Measurements from ENCODE around the gene TRIM65. TPM values are rescaled to one million over a fixed set of nuclear protein-coding genes. Genes with fewer than 3 reads are reported as not detected.
A peak's percentile ranks its signal among the peaks of the same experiment; 100 is the strongest.

TRIM65 gene
- total and polyA plus RNA-seq, 2 of the 13 experiments (the other 11 are each of a cell fraction or from before 2014, with no cell fraction given), result 10.3 to 22.4 TPM

GRCh38 chr17:75877752-75878173 is 19.0 kb downstream of the TRIM65 start (continued):
- TF ChIP-seq ZNF407 (CRISPR knock-in tag; IDR thresholded peaks at IDR 0.05; ENCODE audit: not compliant biosample characterization) (peak; percentile 78), ZNF609 (CRISPR knock-in tag; IDR thresholded peaks at IDR 0.05; ENCODE audit: borderline replicate concordance) (0 out of 2 replicates have a peak, but pooled peaks have one; percentile 25), ZBED4 (CRISPR knock-in tag; IDR thresholded peaks at IDR 0.05; ENCODE audit: borderline replicate concordance) (peak; percentile 70; the same call in 1 of the 2 replicates), TFAP4 (IDR thresholded peaks at IDR 0.05; ENCODE audit: borderline replicate concordance, low read depth) (no peak), TAF15 (IDR thresholded peaks at IDR 0.05; ENCODE audit: low read depth, low read length, poor library complexity, severe bottlenecking) (no peak), PCBP1 (IDR thresholded peaks at IDR 0.05; ENCODE audit: borderline replicate concordance, low read depth, low read length) (0 out of 2 replicates have a peak, but pooled peaks have one; percentile 15)

Data from HepG2 (cell line).